GM23248 (cell line): ENCODE results near the gene EMP1. TPM values are rescaled to one million over a fixed set of nuclear protein-coding genes. Genes with fewer than 3 reads are reported as not detected.

Experiments
- DNase-seq: peaks from one replicate; pipeline ENCODE4 v3.0.0-alpha.2; 2015
- H2AFZ ChIP-seq: fragments of 200-600 bp; sonication (generic); 2 replicates; pipeline ENCODE4 v1.6.1; 2016; ENCODE audit warnings: antibody characterized with exemption
- H3F3A ChIP-seq: fragments of 200-600 bp; sonication (generic); 2 replicates; pipeline ENCODE4 v1.6.1; 2016; ENCODE audit warnings: mild to moderate bottlenecking, antibody characterized with exemption, mixed run types; ENCODE audit not compliant: insufficient read depth
- H3K27ac ChIP-seq: fragments of 200-600 bp; sonication (generic); 2 replicates; pipeline ENCODE4 v1.5.1; 2016; ENCODE audit warnings: mild to moderate bottlenecking
- H3K27me3 ChIP-seq: fragments of 200-600 bp; sonication (generic); replicated peaks from 2 replicates; pipeline ENCODE4 v1.6.1; 2016; ENCODE audit warnings: mild to moderate bottlenecking; ENCODE audit not compliant: insufficient read depth
- H3K36me3 ChIP-seq: fragments of 200-600 bp; sonication (generic); 2 replicates; pipeline ENCODE4 v1.6.1; 2016; ENCODE audit warnings: low read depth, mild to moderate bottlenecking
- H3K4me1 ChIP-seq: fragments of 200-600 bp; sonication (generic); 2 replicates; pipeline ENCODE4 v1.6.1; 2016; ENCODE audit warnings: mild to moderate bottlenecking; ENCODE audit not compliant: insufficient read depth
- H3K4me2 ChIP-seq: fragments of 200-600 bp; sonication (generic); one replicate; pipeline ENCODE4 v1.6.1; 2016; ENCODE audit warnings: mild to moderate bottlenecking; ENCODE audit not compliant: unreplicated experiment
- H3K4me3 ChIP-seq: fragments of 200-600 bp; sonication (generic); 2 replicates; pipeline ENCODE4 v1.5.1; 2016; ENCODE audit warnings: mild to moderate bottlenecking
- H3K79me2 ChIP-seq: fragments of 200-600 bp; sonication (generic); 2 replicates; pipeline ENCODE4 v1.6.1; 2016; ENCODE audit warnings: mild to moderate bottlenecking; ENCODE audit not compliant: insufficient read depth
- H3K9ac ChIP-seq: fragments of 200-600 bp; sonication (generic); 2 replicates; pipeline ENCODE4 v1.6.1; 2016; ENCODE audit warnings: mild to moderate bottlenecking
- H3K9me2 ChIP-seq: fragments of 200-600 bp; sonication (generic); 2 replicates; pipeline ENCODE4 v1.6.1; 2016; ENCODE audit warnings: mixed run types, mild to moderate bottlenecking, moderate library complexity; ENCODE audit not compliant: insufficient read depth
- H3K9me3 ChIP-seq: fragments of 200-600 bp; sonication (generic); one replicate; pipeline ENCODE4 v1.6.1; 2017; ENCODE audit warnings: low read depth
- H4K20me1 ChIP-seq: fragments of 200-600 bp; sonication (generic); 2 replicates; pipeline ENCODE4 v1.6.0; 2016; ENCODE audit not compliant: insufficient read depth
- EZH2 ChIP-seq: fragments of 200-600 bp; sonication (generic); IDR thresholded peaks from 2 replicates; pipeline ENCODE4 v1.6.1; 2018; ENCODE audit warnings: antibody characterized with exemption, mild to moderate bottlenecking; ENCODE audit not compliant: insufficient read depth, poor library complexity, severe bottlenecking
- EZH2phosphoT487 ChIP-seq: fragments of 200-600 bp; sonication (generic); IDR thresholded peaks from 2 replicates; pipeline ENCODE4 v1.6.1; 2018; ENCODE audit warnings: antibody characterized with exemption, moderate library complexity, mild to moderate bottlenecking, low read depth; ENCODE audit not compliant: insufficient read depth
- WGBS, 2 experiments: methylation state at CpG; one replicate each; pipeline ENCODE4 v1.1.6; 2015 to 2017; ENCODE audit warnings: low lambda C conversion rate in 2 of 2, low coverage in 1 of 2; ENCODE audit errors: missing lambda C conversion rate in 2 of 2; 5-methylcytosine and 5-hydroxymethylcytosine counted together
- in situ Hi-C: fragments of 300-500 bp; cut with MboI; formaldehyde crosslinking; loops from 2 replicates; pipeline ENCODE4 v1.15.0; 2020
- polyA plus RNA-seq: library from polyadenylated mRNA; unstranded; fragments of >200 nt; fragmentation: Nextera tagmentation; extraction: Ambion mirVana; gene quantifications from 2 replicates; pipeline ENCODE4 v1.2.1, GENCODE V29; 2016
- total RNA-seq: library from RNA; depleted of rRNA; stranded (reverse); fragments of >200 nt; shearing (Covaris generic); gene quantifications from 2 replicates; pipeline ENCODE4 v1.2.3, GENCODE V29; 2014

The EMP1 gene
- total and polyA plus RNA-seq, 2 experiments from 2014 or later = 518 to 631 TPM

DNA sequence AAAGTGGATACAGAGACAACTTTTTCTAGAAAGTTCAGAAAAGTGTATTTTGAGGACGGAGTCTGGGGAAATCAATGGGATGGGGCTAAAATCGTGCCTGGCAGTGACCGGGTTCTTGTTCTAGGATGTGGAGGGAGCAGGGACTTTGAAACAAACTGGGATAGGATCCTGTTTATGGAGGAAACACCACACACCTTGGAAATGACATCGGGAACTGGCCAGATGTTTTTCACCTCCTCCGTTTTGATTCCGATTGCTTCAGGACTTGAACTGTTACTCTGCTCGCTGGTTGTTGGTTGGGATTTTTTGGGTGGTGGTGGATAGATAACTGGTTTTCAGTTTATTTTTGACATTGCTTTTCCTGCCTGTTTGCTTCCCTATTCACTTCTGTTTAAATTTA, 506 bp downstream of the EMP1 start:
- peaks cover 76% of the 10 kb centered on the region for H3F3A ChIP-seq
- H3K27ac ChIP-seq = peak overlapping the region; percentile 100
- peaks cover 54% of the 10 kb centered on the region for H3K4me1 ChIP-seq
- H4K20me1 ChIP-seq = no peaks in the 10 kb centered on the region
- in situ Hi-C loops = no loop called here
- no peaks in the 10 kb centered on the region for H3K9me2 ChIP-seq
- peaks cover 55% of the 10 kb centered on the region for H3K79me2 ChIP-seq
- H3K4me3 ChIP-seq = peak overlapping the region; percentile 98
- TF ChIP-seq EZH2 = no peak
- TF ChIP-seq EZH2phosphoT487 = 0 out of 2 replicates have a peak, but pooled peaks have one; percentile 13
- 1% methylated on average over 7 of the region's 7 CpGs for WGBS, 2 experiments
- peaks cover 6% of the 10 kb centered on the region; the same call in 1 of the 2 replicates for H3K36me3 ChIP-seq
- H3K9me3 ChIP-seq = no peaks in the 10 kb centered on the region
- H2AFZ ChIP-seq = no peak overlapping the region
- DNase-seq = peak; percentile 44
- H3K27me3 ChIP-seq = no peaks in the 10 kb centered on the region
- peak overlapping the region; percentile 99 for H3K9ac ChIP-seq
- H3K4me2 ChIP-seq = peak overlapping the region; percentile 97

DNA sequence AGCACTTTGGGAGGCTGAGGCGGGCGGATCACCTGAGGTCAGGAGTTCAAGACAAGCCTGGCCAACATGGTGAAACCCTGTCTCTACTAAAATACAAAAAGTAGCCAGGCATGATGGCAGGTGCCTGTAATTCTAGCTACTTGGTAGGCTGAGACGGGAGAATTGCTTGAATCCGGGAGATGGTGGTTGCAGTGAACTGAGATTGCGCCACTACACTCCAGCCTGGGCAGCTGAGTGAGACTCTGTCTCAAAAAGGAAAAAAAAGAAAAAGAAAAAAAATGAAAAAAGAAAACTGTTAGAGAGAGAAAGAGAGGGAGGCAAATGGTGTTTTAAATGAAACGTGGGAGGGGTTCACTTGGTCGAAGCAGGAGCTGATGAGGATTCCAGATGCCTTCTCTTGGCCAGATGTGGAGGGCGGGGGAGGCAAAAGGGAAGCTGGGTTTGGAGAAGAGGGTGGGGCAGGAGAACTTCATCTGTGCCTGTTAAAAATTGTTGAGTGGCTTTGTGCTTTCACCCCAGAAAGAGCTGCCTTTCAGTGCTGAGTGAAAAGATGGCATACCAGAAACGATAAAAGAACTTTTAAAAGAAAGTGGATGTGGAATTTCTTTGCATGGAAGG, 1.1 kb downstream of the EMP1 start:
- Histone ChIP-seq H3K79me2 (peaks cover 61% of the 10 kb centered on the region), H3F3A (peaks cover 82% of the 10 kb centered on the region), H3K27me3 (no peaks in the 10 kb centered on the region), H3K36me3 (peaks cover 6% of the 10 kb centered on the region; the same call in 1 of the 2 replicates), H3K4me2 (peak overlapping the region; percentile 97), H2AFZ (no peak overlapping the region), H3K9ac (peak overlapping the region; percentile 99), H3K9me3 (no peaks in the 10 kb centered on the region), H3K27ac (peak overlapping the region; percentile 100), H4K20me1 (no peaks in the 10 kb centered on the region), H3K4me3 (peak overlapping the region; percentile 98), H3K4me1 (peaks cover 60% of the 10 kb centered on the region), H3K9me2 (no peaks in the 10 kb centered on the region)
- in situ Hi-C loops = no loop called here
- peak; percentile 84 for DNase-seq
- TF ChIP-seq EZH2 (no peak), EZH2phosphoT487 (no peak)
- WGBS, 2 experiments = 1% methylated on average over 9 of the region's 9 CpGs

DNA sequence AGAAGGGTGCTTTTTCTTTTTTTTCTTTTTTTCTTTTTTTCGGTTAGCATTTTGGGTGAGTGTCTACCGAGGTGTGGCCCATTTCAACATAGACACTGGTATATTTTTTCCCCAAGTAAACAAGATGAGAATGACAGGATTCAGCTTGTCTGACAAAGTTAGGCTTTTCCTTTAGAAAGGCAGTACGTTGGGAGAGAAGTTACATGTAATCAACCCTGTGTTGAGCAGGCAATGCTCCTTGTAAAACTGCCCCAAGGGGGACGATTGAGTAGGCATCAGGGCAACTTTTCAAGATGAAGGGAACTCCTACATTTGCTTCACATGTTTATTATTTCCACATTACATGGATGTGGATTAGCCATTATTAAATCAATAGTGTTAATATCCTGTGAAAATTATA, 1.7 kb downstream of the EMP1 start:
- Histone ChIP-seq H4K20me1 (no peaks in the 10 kb centered on the region), H3K79me2 (peaks cover 67% of the 10 kb centered on the region), H3K27me3 (no peaks in the 10 kb centered on the region), H3K4me2 (peak overlapping the region; percentile 97), H3K36me3 (peaks cover 8% of the 10 kb centered on the region; the same call in 1 of the 2 replicates), H3K27ac (peak overlapping the region; percentile 100), H3K9ac (peak overlapping the region; percentile 99), H3K9me2 (no peaks in the 10 kb centered on the region), H3K4me3 (peak overlapping the region; percentile 98), H3K4me1 (peaks cover 62% of the 10 kb centered on the region), H3F3A (peaks cover 88% of the 10 kb centered on the region), H2AFZ (no peak overlapping the region), H3K9me3 (no peaks in the 10 kb centered on the region)
- in situ Hi-C loops = no loop called here
- WGBS, 2 experiments = 0 to 1% methylated on average over 4 of the region's 4 CpGs
- peak; percentile 50 for DNase-seq
- TF ChIP-seq EZH2phosphoT487 (0 out of 2 replicates have a peak, but pooled peaks have one; percentile 43), EZH2 (no peak)

DNA sequence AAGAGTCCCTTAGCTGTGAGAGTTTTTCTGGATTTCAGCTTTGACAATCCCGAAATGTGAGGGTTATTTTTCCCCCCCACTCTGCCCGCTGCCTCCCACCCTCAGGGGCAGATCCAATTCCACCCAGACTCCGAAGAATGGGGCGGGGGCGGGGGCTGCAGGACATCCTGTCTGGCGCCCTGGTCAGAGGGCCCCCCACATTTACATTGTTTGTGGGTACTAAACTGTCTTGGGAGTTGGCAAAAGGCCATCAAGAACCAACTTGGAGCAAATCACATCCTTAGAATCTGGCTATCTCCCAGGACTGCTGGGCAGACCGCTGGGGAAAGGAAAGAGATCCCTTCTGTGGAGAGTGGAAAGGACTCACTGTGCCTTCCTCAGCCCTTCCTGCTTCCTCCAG, 2.4 kb downstream of the EMP1 start:
- Histone ChIP-seq H3K27me3 (no peaks in the 10 kb centered on the region), H3K9me3 (no peaks in the 10 kb centered on the region), H3K36me3 (peaks cover 15% of the 10 kb centered on the region; the same call in 1 of the 2 replicates), H3K79me2 (peaks cover 73% of the 10 kb centered on the region), H3K4me1 (peaks cover 62% of the 10 kb centered on the region), H3F3A (peaks cover 91% of the 10 kb centered on the region), H3K4me2 (peak overlapping the region; percentile 97), H3K9ac (peak overlapping the region; percentile 99), H3K27ac (peak overlapping the region; percentile 100), H2AFZ (no peak overlapping the region), H4K20me1 (no peaks in the 10 kb centered on the region), H3K9me2 (no peaks in the 10 kb centered on the region), H3K4me3 (peak overlapping the region; percentile 98)
- peak; percentile 84 for DNase-seq
- WGBS, 2 experiments = 0% methylated on average over 6 to 7 of the region's 7 CpGs
- in situ Hi-C loops = no loop called here
- TF ChIP-seq EZH2phosphoT487 (no peak), EZH2 (no peak)
